Prostate gland (tissue), 2 donors: ENCODE data around the gene B4GALNT4.

Experiments used
- POLR2A ChIP-seq: fragments of 450-650 bp; IDR thresholded peaks from one replicate; pipeline ENCODE4 v1.6.1; 2016; ENCODE audit warnings: antibody characterized with exemption, mild to moderate bottlenecking
- TF ChIP-seq, protein P1 (sequence below), 4 experiments: fragments of 200-600 bp in 2 of 4; fragments of 450-650 bp in 2 of 4; sonication (generic) in 2 of 4; IDR thresholded peaks; 1 replicate in 3 of 4; 2 replicates in 1 of 4; pipeline ENCODE4 v1.5.1; 2016 to 2019; ENCODE audit warnings: antibody characterized with exemption in 4 of 4, mild to moderate bottlenecking in 2 of 4, moderate library complexity in 2 of 4

DNA sequence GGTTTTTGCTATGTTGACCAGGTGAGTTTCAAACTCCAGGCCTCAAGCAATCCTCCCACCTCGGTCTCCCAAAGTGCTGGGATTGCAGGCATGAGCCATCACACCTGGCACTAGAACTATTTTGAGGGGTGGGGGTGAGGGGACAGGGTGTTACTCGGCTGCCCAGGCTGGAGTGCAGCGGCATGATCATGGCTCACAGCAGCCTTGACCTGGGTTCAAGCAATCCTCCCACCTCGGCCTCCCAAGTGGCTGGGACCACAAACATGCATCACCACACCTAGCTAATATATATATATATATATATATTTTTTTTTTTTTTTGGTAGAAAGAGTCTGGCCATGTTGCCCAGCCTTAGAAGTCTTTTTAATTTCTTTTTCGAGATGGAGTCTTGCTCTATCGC, 31.6 kb upstream of the B4GALNT4 start:
- TF ChIP-seq, protein P1, sequence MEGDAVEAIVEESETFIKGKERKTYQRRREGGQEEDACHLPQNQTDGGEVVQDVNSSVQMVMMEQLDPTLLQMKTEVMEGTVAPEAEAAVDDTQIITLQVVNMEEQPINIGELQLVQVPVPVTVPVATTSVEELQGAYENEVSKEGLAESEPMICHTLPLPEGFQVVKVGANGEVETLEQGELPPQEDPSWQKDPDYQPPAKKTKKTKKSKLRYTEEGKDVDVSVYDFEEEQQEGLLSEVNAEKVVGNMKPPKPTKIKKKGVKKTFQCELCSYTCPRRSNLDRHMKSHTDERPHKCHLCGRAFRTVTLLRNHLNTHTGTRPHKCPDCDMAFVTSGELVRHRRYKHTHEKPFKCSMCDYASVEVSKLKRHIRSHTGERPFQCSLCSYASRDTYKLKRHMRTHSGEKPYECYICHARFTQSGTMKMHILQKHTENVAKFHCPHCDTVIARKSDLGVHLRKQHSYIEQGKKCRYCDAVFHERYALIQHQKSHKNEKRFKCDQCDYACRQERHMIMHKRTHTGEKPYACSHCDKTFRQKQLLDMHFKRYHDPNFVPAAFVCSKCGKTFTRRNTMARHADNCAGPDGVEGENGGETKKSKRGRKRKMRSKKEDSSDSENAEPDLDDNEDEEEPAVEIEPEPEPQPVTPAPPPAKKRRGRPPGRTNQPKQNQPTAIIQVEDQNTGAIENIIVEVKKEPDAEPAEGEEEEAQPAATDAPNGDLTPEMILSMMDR (IDR thresholded peaks at IDR 0.05): no peak
- TF ChIP-seq POLR2A: no peak
